OCI-LY3 (cell line): ENCODE data around the gene TRANK1.
A peak's percentile ranks its signal among the peaks of the same experiment; 100 is the strongest.

ENCODE experiments used
- H2AFZ ChIP-seq: fragments of 200-600, 300-600 bp; shearing (Covaris generic); 2 replicates; pipeline ENCODE4 v1.6.0; 2014; ENCODE audit warnings: antibody characterized with exemption, low read depth, low read length
- H3K27ac ChIP-seq: fragments of 200-600, 300-600 bp; sonication (generic); 2 replicates; pipeline ENCODE4 v1.5.1; 2014; ENCODE audit warnings: mild to moderate bottlenecking, low read length, moderate library complexity, mixed read lengths
- H3K27me3 ChIP-seq: fragments of 200-600, 300-600 bp; sonication (generic); 2 replicates; pipeline ENCODE4 v1.6.1; 2014; ENCODE audit warnings: low read depth, low read length, mixed read lengths
- H3K36me3 ChIP-seq: fragments of 200-600, 300-600 bp; sonication (generic); replicated peaks from 2 replicates; pipeline ENCODE3; 2014; ENCODE audit warnings: low read depth, low read length, mixed read lengths
- H3K4me1 ChIP-seq: fragments of 300-600, 200-600 bp; sonication (generic); 2 replicates; pipeline ENCODE4 v1.6.1; 2014; ENCODE audit warnings: low read length, mixed read lengths
- H3K4me2 ChIP-seq: fragments of 200-600, 300-600 bp; sonication (generic); 2 replicates; pipeline ENCODE4 v1.6.1; 2014; ENCODE audit warnings: low read length, mixed read lengths
- H3K4me3 ChIP-seq: fragments of 300-600, 200-600 bp; sonication (generic); 2 replicates; pipeline ENCODE4 v1.5.1; 2014; ENCODE audit warnings: antibody characterized with exemption, mild to moderate bottlenecking, low read length, moderate library complexity
- H3K79me2 ChIP-seq: fragments of 300-600, 200-600 bp; shearing (Covaris generic); 2 replicates; pipeline ENCODE4 v1.6.1; 2014; ENCODE audit warnings: mild to moderate bottlenecking, low read length, mixed read lengths
- H3K9ac ChIP-seq: fragments of 300-600, 200-600 bp; shearing (Covaris generic); 2 replicates; pipeline ENCODE4 v1.6.0; 2014; ENCODE audit warnings: mild to moderate bottlenecking, low read length, moderate library complexity
- H3K9me3 ChIP-seq: fragments of 200-600, 300-600 bp; shearing (Covaris generic); 2 replicates; pipeline ENCODE4 v1.6.1; 2014; ENCODE audit warnings: low read length, mixed read lengths; ENCODE audit not compliant: insufficient read depth
- H4K20me1 ChIP-seq: fragments of 200-600, 300-600 bp; sonication (generic); 2 replicates; pipeline ENCODE4 v1.6.1; 2016; ENCODE audit warnings: low read length, mixed read lengths; ENCODE audit not compliant: insufficient read depth
- EZH2phosphoT487 ChIP-seq: fragments of 200-600 bp; shearing (Covaris generic); IDR thresholded peaks from 2 replicates; pipeline ENCODE4 v1.6.1; 2018; ENCODE audit warnings: antibody characterized with exemption, mixed run types, low read depth
- TF ChIP-seq, protein P1 (sequence below): fragments of 200-600, 300-600 bp; sonication (generic); IDR thresholded peaks from 2 replicates; pipeline ENCODE4 v1.5.1; 2014; ENCODE audit warnings: antibody characterized with exemption, low read length, low read depth

The TRANK1 gene

DNA sequence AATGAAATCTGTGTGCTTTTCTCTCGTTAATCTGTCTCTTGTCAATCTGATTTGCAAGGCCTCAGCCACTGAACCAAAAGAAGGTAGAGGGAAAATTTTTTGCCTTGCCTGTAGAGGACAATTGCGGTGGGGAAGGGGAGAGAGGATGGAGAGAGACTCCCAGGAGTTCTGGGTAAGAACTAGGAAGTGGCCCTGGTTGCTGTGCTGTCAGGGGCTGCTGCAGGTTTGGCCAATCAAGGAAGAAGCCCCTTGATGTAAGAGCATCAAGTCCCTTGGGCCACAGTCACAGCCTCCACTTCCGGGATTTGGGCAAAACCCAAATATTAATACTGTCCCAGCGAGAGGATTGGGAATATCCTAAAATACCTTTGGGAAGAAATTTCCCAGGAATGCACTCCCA, 43.3 kb downstream of the TRANK1 start:
- Histone ChIP-seq H3K4me2 (peak overlapping the region; percentile 57), H4K20me1 (no peaks in the 10 kb centered on the region), H3K9me3 (no peaks in the 10 kb centered on the region), H3K4me3 (no peak overlapping the region), H3K27me3 (no peaks in the 10 kb centered on the region), H3K4me1 (peaks cover 67% of the 10 kb centered on the region), H3K36me3 (peaks cover 60% of the 10 kb centered on the region), H2AFZ (no peak overlapping the region), H3K79me2 (peaks cover 19% of the 10 kb centered on the region), H3K27ac (peak overlapping the region; percentile 65; the same call in 1 of the 2 replicates), H3K9ac (peak overlapping the region; percentile 23; the same call in 1 of the 2 replicates)
- TF ChIP-seq EZH2phosphoT487 = no peak
- TF ChIP-seq, protein P1, sequence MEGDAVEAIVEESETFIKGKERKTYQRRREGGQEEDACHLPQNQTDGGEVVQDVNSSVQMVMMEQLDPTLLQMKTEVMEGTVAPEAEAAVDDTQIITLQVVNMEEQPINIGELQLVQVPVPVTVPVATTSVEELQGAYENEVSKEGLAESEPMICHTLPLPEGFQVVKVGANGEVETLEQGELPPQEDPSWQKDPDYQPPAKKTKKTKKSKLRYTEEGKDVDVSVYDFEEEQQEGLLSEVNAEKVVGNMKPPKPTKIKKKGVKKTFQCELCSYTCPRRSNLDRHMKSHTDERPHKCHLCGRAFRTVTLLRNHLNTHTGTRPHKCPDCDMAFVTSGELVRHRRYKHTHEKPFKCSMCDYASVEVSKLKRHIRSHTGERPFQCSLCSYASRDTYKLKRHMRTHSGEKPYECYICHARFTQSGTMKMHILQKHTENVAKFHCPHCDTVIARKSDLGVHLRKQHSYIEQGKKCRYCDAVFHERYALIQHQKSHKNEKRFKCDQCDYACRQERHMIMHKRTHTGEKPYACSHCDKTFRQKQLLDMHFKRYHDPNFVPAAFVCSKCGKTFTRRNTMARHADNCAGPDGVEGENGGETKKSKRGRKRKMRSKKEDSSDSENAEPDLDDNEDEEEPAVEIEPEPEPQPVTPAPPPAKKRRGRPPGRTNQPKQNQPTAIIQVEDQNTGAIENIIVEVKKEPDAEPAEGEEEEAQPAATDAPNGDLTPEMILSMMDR = no peak

DNA sequence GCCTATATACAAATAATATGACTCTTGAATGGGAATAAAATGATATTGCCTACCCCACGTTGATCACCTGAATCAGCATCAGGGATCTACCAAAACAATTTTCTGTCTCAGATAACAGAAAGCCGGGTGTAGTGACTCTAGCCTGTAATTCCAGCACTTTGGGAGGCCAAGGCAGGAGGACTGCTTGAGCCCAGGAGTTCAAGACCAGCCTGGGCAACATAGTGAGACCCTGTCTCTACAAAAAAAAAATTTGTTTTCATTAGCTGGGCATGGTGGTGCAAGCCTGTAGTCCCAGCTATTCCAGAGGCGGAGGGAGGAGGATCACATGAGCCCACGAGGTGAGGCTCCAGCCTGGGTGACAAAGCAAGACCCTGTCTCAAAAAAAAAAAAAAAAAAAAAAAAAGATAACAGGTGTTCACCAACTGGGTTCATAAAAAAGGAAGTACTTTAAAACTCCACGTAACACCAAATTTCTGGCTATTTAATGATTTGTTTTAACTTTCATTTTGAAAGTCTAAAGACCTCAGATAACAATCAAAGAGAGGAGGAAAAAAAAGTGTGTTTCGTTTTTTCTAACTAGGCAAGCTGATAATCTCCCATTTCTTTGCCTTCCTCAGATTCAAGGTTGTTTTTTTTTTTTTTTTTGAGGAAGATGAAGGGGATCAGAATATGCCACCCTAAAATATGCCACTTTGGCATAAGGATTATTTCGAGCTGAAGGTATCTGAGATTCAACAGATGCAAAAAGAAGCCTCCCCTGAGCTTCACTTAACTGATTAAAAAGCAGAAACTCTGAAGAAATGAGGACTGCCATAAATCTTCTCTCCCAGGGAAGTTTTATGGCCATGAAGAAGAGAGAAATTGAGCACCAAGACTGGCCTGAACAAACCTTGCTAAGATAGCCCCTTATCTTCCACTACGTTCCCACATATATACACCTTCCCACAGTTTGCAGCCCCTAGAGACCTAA, 44.1 kb downstream of the TRANK1 start:
- H3K9me3 ChIP-seq = no peaks in the 10 kb centered on the region
- H2AFZ ChIP-seq = no peak overlapping the region
- no peak for TF ChIP-seq EZH2phosphoT487
- TF ChIP-seq, protein P1 = no peak
- H3K36me3 ChIP-seq = peaks cover 62% of the 10 kb centered on the region
- peaks cover 65% of the 10 kb centered on the region for H3K4me1 ChIP-seq
- H3K27me3 ChIP-seq = no peaks in the 10 kb centered on the region
- no peaks in the 10 kb centered on the region for H4K20me1 ChIP-seq
- H3K27ac ChIP-seq = peak overlapping the region; percentile 65
- peaks cover 11% of the 10 kb centered on the region for H3K79me2 ChIP-seq
- H3K9ac ChIP-seq = peak overlapping the region; percentile 23; the same call in 1 of the 2 replicates
- H3K4me3 ChIP-seq = peak overlapping the region; percentile 26
- H3K4me2 ChIP-seq = peak overlapping the region; percentile 57

DNA sequence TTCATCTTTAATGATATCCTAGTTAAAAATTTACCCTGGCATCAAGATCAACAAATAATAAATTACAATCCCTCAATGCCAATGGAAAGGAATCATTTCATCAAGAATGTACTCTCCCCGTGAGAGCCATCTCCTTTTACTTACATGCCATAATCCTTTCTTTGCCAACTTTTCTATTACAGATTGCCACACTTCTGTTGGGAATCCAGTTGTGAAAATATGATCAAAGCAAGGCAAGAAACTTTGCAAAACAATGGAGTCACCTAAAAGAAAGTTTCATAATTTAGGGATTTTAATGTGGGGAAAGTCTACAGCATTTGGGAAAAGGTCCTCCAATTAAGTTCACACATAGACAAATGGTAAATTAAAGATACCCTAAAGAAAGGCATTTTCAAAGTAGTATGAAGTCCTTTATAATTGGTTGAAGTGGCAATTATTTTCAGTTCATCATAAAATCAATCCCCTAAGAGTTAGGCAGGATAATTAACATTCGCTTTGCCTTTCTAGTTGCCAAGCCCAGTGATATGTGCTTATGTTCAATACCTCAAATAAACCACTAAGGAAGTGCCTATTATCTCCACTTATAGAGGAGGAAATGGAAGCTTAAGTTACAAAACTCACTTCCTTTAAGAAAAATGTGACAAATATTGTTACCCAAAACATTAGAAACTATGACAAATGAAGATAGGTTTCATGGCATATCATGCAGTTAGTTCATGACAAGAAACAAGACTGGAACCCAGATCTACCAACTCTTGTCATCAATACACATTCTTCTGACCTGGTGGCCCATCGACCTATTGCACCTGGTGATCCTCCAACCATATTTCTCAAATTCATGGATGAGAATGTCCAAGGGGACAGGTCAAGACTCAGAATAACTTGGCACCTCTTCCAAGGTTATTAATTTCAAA, 49.1 kb downstream of the TRANK1 start:
- peaks cover 49% of the 10 kb centered on the region for H3K36me3 ChIP-seq

More for the DNA sequence above, 49.1 kb downstream of the TRANK1 start:
- H3K4me2 ChIP-seq = peak overlapping the region; percentile 71
- no peak for TF ChIP-seq EZH2phosphoT487
- TF ChIP-seq, protein P1 = no peak
- peaks cover 68% of the 10 kb centered on the region for H3K4me1 ChIP-seq
- peak overlapping the region; percentile 42; the same call in 1 of the 2 replicates for H3K4me3 ChIP-seq
- H3K9ac ChIP-seq = peak overlapping the region; percentile 57
- H3K27ac ChIP-seq = peak overlapping the region; percentile 80
- H4K20me1 ChIP-seq = no peaks in the 10 kb centered on the region
- no peak overlapping the region for H2AFZ ChIP-seq
- H3K9me3 ChIP-seq = no peaks in the 10 kb centered on the region
- H3K79me2 ChIP-seq = no peaks in the 10 kb centered on the region
- H3K27me3 ChIP-seq = no peaks in the 10 kb centered on the region
